ENCODE results near the gene RNF130. TPM values are rescaled to one million over a fixed set of nuclear protein-coding genes. Genes with fewer than 3 reads are reported as not detected.

The RNF130 gene
- total and polyA plus RNA-seq, 2 of the 13 experiments (the other 11 are each of a cell fraction or from before 2014, with no cell fraction given) = 28.2 to 28.3 TPM

GRCh38 chr5:180072256-180072548 lies 643 bp upstream of the RNF130 start (continued):
- TF ChIP-seq THRA (CRISPR knock-in tag; IDR thresholded peaks at IDR 0.05; ENCODE audit: borderline replicate concordance) (0 out of 2 replicates have a peak, but pooled peaks have one; percentile 75), ZNF354B (CRISPR knock-in tag; IDR thresholded peaks at IDR 0.05) (no peak; the same call in 1 of the 2 replicates), ATF3 (CRISPR knock-in tag; IDR thresholded peaks at IDR 0.05) (no peak), ZKSCAN5 (CRISPR knock-in tag; IDR thresholded peaks at IDR 0.05) (no peak), RELA (CRISPR knock-in tag; IDR thresholded peaks at IDR 0.05) (no peak), PAXIP1 (CRISPR knock-in tag; conservative IDR thresholded peaks at IDR 0.05) (no peak), ZNF770 (CRISPR knock-in tag; IDR thresholded peaks at IDR 0.05) (no peak), DZIP1 (CRISPR knock-in tag; IDR thresholded peaks at IDR 0.05) (0 out of 2 replicates have a peak, but pooled peaks have one; percentile 70), KDM1A (CRISPR knock-in tag; IDR thresholded peaks at IDR 0.05) (peak; percentile 58; the same call in 1 of the 2 replicates), DDIT3 (CRISPR knock-in tag; IDR thresholded peaks at IDR 0.05) (no peak), ARNT2 (CRISPR knock-in tag; IDR thresholded peaks at IDR 0.05; ENCODE audit: low read depth) (no peak), PHB2 (IDR thresholded peaks at IDR 0.05; ENCODE audit: partially characterized antibody) (no peak), ZIK1 (CRISPR knock-in tag; IDR thresholded peaks at IDR 0.05; ENCODE audit: borderline replicate concordance, low read depth) (no peak), ZNF781 (CRISPR knock-in tag; IDR thresholded peaks at IDR 0.05; ENCODE audit: borderline replicate concordance, not compliant biosample characterization) (peak; percentile 96), SNAPC2 (CRISPR knock-in tag; IDR thresholded peaks at IDR 0.05) (no peak), SALL2 (CRISPR knock-in tag; IDR thresholded peaks at IDR 0.05) (no peak), ZNF501 (CRISPR knock-in tag; IDR thresholded peaks at IDR 0.05) (peak; percentile 95), ATRX (CRISPR knock-in tag; IDR thresholded peaks at IDR 0.05; ENCODE audit: borderline replicate concordance) (no peak), SMAD9 (CRISPR knock-in tag; IDR thresholded peaks at IDR 0.05) (peak; percentile 8; the same call in 1 of the 2 replicates), ZNF33A (CRISPR knock-in tag; IDR thresholded peaks at IDR 0.05; ENCODE audit: borderline replicate concordance) (no peak), ZNF792 (CRISPR knock-in tag; IDR thresholded peaks at IDR 0.05) (no peak)
